ENCODE data around the gene SYVN1.
A peak's percentile ranks its signal among the peaks of the same experiment; 100 is the strongest.
"Not testable (repeated sequence)": the region's sequence is repeated elsewhere in the genome, so short reads cannot be mapped to it uniquely, and the experiment has no call there.

Gene SYVN1

DNA sequence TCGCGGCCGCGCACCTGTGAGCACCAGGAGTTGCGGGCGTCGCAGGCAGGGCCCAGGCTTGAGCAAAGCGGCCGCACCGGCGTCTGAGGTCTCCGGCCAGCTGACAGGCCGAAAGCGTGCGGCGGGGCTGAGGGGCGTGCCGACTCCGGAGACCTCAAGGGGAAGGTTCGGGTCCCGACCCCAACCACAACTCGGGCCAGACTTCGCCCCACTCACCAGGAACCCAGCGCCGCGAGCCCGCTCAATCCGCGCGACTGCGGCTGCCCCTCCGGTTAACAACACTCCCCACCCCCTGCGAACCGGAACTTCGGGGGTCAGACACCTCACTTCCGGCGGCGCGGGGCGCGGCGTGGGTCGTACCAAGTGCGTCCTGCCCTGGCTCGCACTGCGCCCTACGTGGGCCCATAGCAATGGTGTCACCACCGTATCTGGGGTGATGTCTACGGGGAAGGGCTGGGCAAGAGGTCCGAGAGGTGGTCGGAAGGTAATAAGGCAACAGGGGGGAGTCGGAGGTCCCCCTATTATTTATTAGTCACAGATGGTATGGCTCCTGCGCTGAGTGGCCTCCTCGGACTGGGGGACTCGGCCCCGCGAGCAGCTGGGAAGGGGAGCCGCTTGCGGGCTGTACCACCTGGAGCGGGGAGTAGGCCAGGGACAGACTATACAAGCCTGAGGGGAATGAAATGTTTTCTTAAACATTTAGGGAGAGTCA is at the start of gene SYVN1:
Gene SYVN1, minus strand, starts transcription at position 280 of the 712 bp plus-strand sequence. CDS start 918 bp downstream, outside the sequence.
- DNase-seq (ENCODE audit: low read depth), result peak; percentile 86

DNA sequence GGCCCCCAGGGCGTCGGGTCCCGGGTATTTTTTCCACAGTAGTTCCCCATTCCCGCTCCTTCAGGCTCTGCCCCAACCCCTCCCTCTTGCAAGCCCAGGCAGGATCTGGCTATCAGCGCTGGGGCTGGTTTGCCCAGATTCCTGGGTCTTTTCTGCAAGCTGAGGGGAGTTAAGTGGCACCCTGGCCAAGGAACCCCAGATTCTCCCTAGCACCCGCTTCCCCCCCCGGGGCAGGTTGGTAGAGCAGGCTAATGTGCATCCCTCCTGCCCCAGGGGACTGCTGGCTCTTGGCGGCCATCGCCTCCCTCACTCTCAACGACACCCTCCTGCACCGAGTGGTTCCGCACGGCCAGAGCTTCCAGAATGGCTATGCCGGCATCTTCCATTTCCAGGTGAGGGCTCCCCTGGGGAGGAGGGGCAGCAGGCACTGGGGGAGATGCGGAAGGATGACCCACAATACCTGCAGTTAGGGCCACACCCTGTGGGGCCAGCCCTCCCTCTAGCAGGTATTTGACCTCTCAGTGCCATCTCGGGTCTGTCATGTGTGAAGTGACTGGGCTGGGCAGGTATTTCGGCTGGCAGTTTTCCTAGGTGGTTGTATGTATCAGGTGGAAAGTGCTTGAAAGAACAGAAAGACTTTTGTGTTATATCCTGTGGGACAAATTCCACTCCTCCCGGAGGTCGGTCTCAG is 49.0 kb upstream of the SYVN1 start:
- no peak for DNase-seq (ENCODE audit: low read depth)

DNA sequence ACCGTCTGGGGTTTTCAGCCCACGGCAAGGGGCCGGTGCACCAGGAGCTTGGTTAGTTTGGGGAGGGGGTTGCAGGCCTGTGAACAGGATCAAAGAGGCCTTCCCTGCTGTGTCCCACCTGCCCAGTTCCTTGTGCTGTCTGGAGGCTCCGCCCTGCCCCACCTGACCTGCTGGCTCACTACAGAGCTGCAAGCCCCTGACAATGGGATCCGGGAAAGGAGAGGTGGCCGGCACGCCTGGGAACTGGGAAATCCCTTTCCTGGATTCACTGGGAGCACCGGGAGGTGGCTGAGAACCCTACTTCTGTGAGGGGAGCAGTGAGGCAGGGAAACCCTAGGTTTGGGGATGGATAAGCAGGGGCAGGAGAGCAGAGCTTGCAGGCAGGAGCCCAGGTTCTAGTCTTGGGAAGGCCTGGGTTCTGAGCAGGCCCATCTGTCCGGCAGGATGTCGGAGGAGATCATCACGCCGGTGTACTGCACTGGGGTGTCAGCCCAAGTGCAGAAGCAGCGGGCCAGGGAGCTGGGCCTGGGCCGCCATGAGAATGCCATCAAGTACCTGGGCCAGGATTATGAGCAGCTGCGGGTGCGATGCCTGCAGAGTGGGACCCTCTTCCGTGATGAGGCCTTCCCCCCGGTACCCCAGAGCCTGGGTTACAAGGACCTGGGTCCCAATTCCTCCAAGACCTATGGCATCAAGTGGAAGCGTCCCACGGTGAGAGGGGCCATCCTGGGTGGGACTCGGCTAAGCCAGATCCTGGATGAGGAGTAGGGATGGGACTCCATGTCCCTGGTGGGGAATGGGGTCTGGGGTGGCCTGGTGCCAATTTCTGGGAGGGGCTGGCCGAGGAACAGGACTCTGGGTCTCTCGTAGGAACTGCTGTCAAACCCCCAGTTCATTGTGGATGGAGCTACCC is 48.2 kb upstream of the SYVN1 start:
- no peak for DNase-seq (ENCODE audit: low read depth)

DNA sequence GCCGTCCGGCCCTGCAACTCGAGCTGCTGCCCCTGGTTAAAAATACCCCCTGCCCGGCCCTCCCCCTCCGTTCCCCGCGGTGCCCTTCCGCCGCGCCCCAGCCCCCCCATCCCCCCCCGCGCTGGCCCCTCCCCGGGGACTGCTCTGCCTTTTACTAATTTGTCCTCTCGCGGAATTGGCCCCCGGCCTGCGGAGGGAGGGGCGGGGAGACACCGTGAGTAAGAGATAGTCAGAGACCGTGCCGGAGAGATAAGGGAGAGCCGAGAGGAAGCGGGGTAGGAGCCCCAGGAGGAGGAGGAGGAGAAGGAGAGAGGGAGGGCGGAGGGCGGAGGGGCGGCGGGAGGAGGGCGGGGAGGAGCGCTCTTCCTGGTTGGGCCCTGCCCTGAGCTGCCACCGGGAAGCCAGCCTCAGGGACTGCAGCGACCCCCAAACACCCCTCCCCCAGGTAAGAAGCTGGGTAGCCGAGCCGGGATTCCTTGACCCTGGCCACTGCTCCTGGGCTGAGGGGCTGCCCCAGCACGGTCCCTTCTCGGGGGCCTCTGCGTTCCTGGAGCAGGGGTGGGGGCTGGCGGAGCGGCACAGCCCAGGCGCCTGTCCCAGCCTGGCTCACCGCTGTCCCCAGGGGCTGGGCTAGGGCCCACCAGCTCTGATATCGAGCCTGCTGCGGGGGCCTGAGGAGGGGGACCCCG is 47.4 kb upstream of the SYVN1 start, which contains the start of gene CAPN1:
Gene CAPN1, plus strand, starts transcription at position 360 of the 689 bp plus-strand sequence. CDS start 774 bp downstream, outside the sequence.
- peak; percentile 89 for DNase-seq (ENCODE audit: low read depth)

DNA sequence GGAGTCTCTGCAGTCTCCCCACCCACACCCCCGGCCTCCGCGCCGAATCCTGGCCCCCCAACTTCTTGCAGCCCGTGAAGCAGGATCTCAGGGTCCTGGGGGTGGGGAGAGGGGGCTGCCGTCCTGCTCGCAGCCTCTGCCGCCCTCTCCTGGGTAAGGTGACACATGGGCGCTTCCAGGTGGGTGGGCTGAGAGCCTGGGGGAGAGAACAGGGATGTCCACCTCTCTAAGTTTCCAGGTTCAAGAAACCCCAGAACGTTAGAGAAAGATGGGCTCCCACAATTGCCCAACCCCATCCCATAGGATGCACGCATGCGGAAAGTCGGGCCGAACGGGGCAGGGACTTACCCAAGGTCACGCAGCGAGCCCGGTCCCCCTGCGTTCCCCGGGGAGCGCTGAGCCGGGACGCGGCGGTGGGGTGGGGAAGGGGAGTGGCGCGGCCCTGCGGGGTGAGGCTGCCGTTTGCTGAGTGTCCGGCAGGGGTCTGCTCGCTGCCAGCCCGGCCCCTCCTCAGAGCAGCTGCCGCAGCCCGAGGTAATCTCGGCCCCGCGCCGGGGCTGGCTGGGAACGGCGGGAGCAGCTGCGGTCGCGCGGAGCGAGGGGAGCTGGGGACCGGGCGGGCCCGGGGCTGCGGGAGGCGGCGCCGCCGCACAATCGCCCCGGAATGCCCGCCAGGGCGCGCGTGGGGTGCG is 46.7 kb upstream of the SYVN1 start:
- no peak for DNase-seq (ENCODE audit: low read depth)

DNA sequence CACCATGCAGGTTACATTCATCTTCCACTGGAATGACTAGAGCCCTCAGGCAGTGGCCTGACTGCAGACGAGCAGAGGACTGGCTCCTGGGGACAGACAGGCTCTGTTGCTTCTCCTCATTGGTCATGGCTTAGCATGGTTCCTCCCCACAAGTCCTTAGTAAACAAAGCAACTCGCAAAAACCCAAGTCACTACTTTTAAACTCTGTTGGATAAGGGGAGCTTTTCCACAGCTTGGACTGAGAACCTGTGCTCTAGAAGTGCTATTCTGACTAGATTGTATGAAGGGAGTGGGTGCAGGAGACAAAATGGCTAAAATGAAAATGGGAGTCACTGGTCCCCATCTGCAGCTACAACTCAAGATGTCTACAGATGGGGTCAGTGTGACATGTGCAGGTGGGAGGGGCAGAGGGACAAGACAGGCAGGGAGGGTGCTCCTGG is 40.3 kb upstream of the SYVN1 start:
- DNase-seq (ENCODE audit: low read depth), result not testable (repeated sequence)

DNA sequence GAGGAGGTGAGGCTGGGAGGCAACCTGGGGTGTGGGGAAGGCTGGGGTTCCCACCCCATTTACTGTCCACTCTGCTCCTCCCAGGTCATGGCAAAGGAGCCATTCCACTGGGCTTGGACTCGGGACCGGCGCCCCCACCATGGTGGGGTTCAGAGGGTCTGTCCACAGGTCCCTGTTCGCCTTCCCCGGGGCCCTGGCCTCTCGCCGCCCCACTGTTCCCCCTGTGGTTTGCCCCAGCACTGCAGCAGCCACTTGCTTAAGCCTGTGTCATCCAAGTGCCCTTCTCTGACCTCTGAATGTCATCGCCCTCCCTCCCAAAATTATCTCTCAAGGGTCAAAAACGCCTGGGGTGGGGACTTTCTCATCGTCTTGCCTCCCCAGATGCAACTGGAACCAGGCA is 38.3 kb upstream of the SYVN1 start:
- no peak for DNase-seq (ENCODE audit: low read depth)

DNA sequence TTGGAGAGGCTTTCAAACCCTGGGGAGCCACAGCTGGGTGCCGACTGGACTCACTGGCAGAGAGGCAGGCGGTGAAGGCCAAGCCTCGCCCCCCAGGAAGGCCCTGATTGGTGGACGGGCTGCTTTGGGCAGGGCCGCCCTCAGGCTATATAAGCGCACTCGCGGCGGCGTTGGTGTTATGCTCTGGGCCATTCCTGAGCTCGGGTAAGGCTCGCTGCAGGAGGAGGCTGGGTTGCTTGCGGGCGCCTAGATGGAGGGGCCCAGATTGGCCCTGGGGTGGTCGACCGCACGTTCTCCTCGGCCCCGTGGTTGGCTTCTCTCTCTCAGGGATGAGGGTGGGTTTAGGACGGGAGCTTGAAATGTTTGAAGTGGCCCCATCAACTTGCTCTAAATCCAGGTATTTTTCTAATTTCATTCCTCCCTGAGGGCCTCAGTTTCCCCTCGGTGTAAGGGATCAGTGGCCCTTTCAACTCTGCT is 35.8 kb upstream of the SYVN1 start, which contains the start of gene SPDYC:
Gene SPDYC, plus strand, starts transcription at position 176 of the 477 bp plus-strand sequence. CDS start 1,125 bp downstream, outside the sequence.
- DNase-seq (ENCODE audit: low read depth), result no peak

DNA sequence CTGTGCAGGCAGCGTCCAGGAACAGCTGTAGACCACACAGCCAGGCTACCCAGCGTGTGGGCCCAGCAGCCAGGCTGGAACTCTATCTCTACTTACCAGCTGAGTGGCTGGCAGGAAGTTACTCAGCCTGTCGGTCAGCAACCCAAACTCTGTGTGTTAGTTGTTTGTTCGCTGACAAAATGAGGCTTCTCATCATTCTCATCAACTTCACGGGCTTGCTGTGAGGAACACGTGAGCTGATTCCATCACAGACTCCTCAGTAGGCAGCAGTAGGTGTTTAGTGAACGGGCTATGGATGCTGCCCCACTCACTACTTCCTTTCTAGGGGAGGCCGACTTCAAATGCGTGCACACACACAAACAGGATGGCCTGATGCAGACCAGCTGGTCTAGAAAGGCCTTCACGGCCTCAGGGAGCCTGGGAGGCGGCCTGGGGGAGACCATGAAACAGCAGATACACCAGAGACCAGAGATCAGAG is 34.9 kb upstream of the SYVN1 start:
- DNase-seq (ENCODE audit: low read depth), result no peak

DNA sequence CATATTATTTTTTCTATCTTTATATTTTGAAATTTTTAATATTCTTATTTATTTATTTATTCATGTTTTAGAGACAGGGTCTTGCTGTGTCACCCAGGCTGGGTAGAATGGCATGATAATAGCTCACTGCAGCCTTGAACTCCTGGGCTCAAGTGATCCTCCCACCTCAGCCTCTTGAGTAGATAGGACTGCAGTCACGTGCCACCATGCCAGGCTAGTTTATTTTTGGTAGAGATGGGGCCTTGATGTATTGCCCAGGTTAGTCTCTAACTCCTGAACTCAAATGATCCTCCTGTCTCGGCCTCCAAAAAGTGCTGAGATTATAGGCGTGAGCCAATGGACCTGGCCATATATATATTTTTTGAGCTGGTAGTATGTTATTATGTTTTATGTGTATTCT is 33.3 kb upstream of the SYVN1 start:
- no peak for DNase-seq (ENCODE audit: low read depth)

DNA sequence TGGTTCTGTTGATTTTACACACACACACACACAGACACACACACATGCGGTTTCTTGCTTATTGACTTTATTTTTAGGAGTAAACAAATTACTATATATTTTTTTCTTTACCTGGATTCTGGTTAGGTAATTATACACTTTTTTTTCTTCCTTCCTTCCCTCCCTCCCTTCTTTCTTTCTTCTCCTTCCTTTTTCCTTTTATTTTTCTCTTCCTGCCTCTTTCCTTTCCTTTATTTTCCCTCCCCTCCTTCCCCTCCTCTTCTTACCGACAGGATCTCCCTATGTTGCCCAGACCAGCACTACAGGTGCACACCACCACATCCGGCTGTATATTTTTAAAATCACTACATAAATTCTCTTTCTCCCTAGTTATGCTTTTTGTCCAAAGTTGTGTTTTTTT is 32.6 kb upstream of the SYVN1 start:
- no peak for DNase-seq (ENCODE audit: low read depth)

DNA sequence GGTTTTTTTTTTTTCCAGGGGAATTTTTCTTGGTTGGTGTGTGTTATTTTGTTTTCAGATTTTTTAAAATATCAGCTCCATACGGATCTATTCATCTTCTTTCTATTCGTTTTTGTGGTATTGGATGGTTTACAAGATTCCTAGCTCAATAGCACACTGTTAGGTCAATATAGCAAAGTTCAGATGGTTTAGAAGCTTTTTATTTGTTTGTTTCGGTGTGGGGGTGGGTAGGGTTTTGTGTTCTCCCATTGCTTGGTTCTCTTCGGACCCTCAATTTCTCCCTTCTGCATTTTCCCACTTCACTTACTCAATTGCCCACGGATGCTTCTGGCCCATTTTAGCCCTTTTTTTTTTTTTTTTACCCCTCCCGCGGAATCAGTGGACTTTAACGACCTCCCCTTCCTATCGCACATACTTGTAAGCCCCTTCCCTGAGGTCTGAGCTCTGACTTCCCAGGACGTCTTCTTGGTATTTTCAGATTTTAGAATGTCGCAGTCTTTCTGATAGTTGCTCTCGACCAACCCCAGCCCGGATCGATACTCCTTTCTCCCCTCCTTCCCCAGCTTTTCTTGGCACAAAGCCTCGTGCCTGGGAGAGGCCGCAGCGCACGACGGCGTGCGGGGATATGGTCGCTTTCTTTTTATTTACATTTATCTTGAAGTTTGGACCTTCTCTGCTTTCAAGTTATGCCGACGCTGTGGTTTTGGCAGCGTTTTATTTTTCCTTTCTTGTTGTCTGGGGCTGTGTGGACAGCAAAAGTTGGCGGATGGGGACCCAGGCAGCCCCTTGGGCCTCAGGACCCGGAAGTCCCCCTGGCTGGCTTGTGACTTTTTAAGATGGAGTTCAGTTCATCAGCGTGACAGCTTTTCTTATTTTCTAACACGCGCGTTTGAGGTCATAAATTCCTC is 31.3 kb upstream of the SYVN1 start:
- no peak for DNase-seq (ENCODE audit: low read depth)

DNA sequence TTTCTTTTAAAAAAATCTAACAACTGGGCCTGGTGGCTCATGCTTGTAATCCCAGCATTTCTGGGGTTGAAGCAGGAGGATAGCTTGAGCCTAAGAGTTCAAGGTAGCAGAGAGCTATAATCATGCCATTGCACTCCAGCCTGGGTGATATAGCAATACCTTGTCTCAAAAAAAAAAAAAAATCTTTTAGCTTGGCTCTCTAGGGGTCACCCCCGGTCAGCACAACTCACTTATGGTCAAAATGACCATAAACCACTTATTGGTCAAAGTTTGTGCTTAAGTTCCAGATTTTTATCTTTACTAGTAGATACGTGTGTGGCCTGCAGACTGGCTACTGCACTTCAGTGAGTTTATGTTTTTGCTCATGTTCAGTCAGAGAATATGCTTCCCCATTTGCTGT is 29.4 kb upstream of the SYVN1 start:
- DNase-seq (ENCODE audit: low read depth), result no peak

DNA sequence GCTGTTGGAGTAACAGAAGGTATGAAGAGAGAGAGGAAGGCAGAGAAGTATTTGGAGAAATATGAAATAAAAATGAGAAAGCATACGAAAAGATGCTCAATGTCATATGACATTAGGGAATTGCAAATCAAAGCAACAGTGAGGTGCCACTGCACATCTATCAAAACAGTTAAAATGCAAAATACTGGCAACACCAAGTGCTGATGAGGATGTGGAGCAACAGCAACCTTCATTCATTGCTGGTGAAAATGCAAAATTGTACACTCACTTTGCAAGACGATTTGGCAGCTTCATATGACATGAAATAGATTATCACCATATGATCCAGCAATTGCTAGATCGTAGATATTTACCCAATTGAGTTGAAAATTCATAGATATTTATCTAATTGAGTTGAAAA is 26.3 kb upstream of the SYVN1 start:
- no peak for DNase-seq (ENCODE audit: low read depth)

DNA sequence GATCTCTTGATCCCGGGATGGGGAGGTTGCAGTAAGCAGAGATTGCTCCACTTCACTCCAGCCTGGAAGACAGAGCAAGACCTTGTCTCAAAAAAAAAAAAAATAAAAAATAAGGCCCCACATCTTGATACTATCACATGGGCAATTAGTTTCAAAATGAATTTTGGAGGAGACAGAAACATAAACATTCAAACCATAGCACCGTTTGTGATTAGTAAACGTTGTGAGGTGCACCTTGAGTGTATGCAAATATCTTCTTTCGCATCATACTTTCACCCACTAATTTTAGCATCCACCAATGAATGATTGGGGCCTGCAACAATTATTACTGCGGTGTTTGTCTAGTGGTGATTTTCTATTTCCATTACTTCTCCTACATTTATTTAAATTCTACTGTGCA is 24.7 kb upstream of the SYVN1 start:
- DNase-seq (ENCODE audit: low read depth), result no peak

DNA sequence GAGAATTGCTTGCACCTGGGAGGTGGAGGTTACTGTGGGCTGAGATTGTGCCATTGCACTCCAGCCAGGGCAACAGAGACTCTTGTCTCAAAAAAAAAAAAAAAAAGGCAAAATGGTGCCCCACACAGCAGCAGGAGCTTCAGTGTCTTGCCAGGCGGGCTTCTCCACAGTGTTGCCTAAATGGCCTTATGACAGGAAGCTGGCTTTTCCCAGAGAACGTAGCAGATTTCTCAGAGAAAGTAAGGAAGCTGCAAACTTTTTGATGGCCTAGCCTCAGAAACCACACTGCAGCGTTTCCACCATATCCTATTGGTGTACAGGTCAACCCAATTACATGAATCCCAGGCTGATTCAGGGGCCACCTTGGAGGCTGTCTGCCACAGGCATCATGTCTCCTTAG is 23.0 kb upstream of the SYVN1 start:
- DNase-seq (ENCODE audit: low read depth), result no peak

DNA sequence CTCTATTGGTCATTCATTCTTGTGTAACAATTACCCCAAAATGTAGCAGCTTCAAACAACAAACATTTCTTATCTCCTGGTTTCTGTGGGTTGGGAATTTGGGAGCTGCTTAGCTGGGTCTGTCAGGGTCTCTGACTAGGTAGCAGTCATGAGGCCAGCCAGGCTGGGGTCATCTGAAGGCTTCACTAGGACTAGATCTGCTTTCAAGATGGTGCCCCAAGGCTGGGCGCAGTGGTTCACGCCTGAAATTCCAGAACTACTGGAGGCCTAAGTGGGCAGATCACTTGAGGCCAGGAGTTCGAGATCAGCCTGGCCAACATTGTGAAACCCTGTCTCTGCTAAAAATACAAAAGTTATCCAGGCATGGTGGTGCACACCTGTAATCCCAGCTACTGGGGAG is 22.6 kb upstream of the SYVN1 start:
- no peak for DNase-seq (ENCODE audit: low read depth)

DNA sequence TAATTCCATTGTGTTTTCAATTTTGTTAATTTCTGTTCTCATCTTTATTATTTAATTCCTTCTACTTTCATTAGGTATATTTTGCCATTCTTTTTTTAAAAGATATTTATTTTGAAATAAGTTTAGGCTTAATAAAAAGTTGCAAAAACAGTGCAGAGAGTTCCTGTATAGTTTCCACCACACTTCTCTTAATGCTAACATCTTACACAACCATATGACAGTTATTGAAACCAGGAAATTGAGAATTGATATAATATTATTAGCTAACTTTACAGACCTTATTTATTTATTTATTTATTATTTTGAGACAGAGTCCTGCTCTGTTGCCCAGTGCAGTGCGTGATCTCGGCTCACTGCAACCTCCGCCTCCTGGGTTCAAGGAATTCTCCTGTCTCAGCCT is 21.9 kb upstream of the SYVN1 start:
- DNase-seq (ENCODE audit: low read depth), result no peak

DNA sequence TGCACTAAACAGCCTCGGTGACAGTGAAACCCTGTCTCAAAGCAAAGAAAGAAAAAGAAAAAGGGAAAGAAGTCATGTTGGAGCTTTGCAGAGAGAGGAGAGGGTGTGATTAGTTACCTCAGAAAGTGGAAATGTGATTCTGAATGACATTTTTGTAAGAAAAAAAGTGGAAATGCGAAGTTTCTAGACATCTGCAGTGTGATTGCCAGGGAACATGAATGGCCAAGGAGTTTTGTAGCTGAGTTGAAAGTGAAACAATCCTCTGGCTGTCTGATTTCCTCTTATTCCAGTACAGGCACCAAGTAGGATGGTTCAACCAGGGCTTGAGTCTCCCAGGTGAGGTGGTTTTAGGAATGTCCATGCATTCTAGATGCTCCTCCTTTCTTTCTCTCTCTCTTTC is 17.8 kb upstream of the SYVN1 start:
- no peak for DNase-seq (ENCODE audit: low read depth)
